GM18499 (cell line): ENCODE data around the gene EFCAB9.
"Not testable (repeated sequence)": the region's sequence is repeated elsewhere in the genome, so short reads cannot be mapped to it uniquely, and the experiment has no call there.

ENCODE experiments used
- ATAC-seq: cut with Tn5 transposase; IDR thresholded peaks from one replicate; pipeline ENCODE4 v1.9.1; 2021; ENCODE audit warnings: moderate number of reproducible peaks; ENCODE audit not compliant: insufficient read depth, unreplicated experiment

The EFCAB9 gene

GRCh38 chr5:172187118-172188032 is 6.6 kb upstream of the EFCAB9 start:
- ATAC-seq: no peak

- peak; percentile 48 for ATAC-seq
Measured at GRCh38 chr5:172188033-172188892, 5.7 kb upstream of the EFCAB9 start, which contains the start of gene STK10. Gene STK10, minus strand, starts transcription at chr5:172188224. Its CDS starts 182 bp downstream, at chr5:172188042.

- no peak for ATAC-seq
Measured at GRCh38 chr5:172188893-172189692, 4.9 kb upstream of the EFCAB9 start.

- no peak for ATAC-seq
Measured at GRCh38 chr5:172189693-172190296, 4.2 kb upstream of the EFCAB9 start.

- no peak for ATAC-seq
Measured at GRCh38 chr5:172194985-172195774, 1.2 kb downstream of the EFCAB9 start.

GRCh38 chr5:172197775-172198174 is 3.8 kb downstream of the EFCAB9 start:
- ATAC-seq: not testable (repeated sequence)

- ATAC-seq: no peak
Measured at GRCh38 chr5:172199446-172199845, 5.5 kb downstream of the EFCAB9 start.

GRCh38 chr5:172200476-172200875 is 6.5 kb downstream of the EFCAB9 start:
- ATAC-seq: no peak

GRCh38 chr5:172205984-172206383 is 12.0 kb downstream of the EFCAB9 start:
- not testable (repeated sequence) for ATAC-seq

GRCh38 chr5:172207511-172207910 is 13.5 kb downstream of the EFCAB9 start:
- no peak for ATAC-seq

- no peak for ATAC-seq
Measured at GRCh38 chr5:172209714-172210113, 15.7 kb downstream of the EFCAB9 start.

- ATAC-seq: no peak
Measured at GRCh38 chr5:172211676-172212075, 17.7 kb downstream of the EFCAB9 start.

GRCh38 chr5:172213126-172213525 is 19.2 kb downstream of the EFCAB9 start:
- ATAC-seq: no peak

GRCh38 chr5:172216345-172216744 is 22.4 kb downstream of the EFCAB9 start:
- no peak for ATAC-seq

- ATAC-seq: no peak
Measured at GRCh38 chr5:172219296-172219695, 25.3 kb downstream of the EFCAB9 start.

GRCh38 chr5:172223901-172224873 is 30.2 kb downstream of the EFCAB9 start:
- peak; percentile 62 for ATAC-seq

- no peak for ATAC-seq
Measured at GRCh38 chr5:172224996-172225395, 31.0 kb downstream of the EFCAB9 start.

GRCh38 chr5:172229904-172230303 is 35.9 kb downstream of the EFCAB9 start:
- ATAC-seq: no peak
